Measurements from ENCODE around the gene PLCB4. TPM values are rescaled to one million over a fixed set of nuclear protein-coding genes. Genes with fewer than 3 reads are reported as not detected.
"Not testable (repeated sequence)": the region's sequence is repeated elsewhere in the genome, so short reads cannot be mapped to it uniquely, and the experiment has no call there.

Gene PLCB4
- total RNA-seq, 1 donor from 2014 or later: 30.5 TPM

DNA sequence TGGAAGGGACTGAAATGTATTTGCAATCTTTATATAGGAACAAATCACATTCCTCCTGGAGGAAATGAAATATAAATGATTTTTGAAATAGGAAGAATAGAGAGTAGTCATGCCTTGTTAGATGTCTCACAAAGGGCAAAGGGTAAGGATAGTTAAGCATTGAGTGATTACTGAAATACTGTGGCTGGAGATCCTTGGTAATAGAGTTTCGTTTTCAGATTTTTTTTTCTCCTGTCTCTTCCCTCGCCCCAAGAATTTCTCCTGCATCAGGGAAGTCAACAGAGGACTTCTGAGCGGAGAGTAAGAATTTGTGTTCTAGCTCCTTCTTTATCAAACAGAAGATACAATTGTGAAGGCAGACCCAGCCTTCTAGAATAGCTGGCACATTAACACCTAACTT, 79.4 kb downstream of the PLCB4 start:
- intact Hi-C loops (cut with micrococcal nuclease): no loop called here
- Histone ChIP-seq H3K36me3 (no peaks in the 10 kb centered on the region), H3K27ac (replicated peaks) (no peak overlapping the region), H3K27me3 (ENCODE audit: low read depth) (no peaks in the 10 kb centered on the region), H3K4me3 (no peak overlapping the region), H3K9me3 (replicated peaks) (peaks cover 13% of the 10 kb centered on the region), H3K4me1 (peaks cover 70% of the 10 kb centered on the region)
- DNase-seq: no peak
- TF ChIP-seq, protein P1, sequence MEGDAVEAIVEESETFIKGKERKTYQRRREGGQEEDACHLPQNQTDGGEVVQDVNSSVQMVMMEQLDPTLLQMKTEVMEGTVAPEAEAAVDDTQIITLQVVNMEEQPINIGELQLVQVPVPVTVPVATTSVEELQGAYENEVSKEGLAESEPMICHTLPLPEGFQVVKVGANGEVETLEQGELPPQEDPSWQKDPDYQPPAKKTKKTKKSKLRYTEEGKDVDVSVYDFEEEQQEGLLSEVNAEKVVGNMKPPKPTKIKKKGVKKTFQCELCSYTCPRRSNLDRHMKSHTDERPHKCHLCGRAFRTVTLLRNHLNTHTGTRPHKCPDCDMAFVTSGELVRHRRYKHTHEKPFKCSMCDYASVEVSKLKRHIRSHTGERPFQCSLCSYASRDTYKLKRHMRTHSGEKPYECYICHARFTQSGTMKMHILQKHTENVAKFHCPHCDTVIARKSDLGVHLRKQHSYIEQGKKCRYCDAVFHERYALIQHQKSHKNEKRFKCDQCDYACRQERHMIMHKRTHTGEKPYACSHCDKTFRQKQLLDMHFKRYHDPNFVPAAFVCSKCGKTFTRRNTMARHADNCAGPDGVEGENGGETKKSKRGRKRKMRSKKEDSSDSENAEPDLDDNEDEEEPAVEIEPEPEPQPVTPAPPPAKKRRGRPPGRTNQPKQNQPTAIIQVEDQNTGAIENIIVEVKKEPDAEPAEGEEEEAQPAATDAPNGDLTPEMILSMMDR (IDR thresholded peaks at IDR 0.05; ENCODE audit: borderline replicate concordance): no peak

DNA sequence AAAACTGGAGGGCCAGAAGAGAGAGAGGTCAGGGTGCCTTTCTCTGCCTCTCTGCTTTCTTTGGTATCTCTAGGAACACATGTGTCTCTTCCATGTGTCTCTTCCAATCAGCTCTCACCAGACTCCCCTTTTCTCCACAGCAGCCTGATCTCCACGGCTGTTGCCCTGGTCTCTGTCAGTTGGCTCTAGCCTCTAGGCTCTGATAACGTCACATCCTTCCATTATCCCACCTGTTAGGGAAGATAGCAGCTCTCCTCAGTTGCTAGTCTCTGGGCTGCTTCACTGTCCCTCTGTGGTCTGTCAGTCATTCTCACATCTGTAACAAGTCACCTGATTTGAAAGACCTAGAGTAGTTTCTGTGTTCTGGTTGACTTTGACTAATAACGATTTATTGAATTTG, 80.2 kb downstream of the PLCB4 start:
- intact Hi-C loops (cut with micrococcal nuclease): no loop called here
- Histone ChIP-seq H3K4me1 (peaks cover 62% of the 10 kb centered on the region), H3K27ac (replicated peaks) (no peak overlapping the region), H3K36me3 (no peaks in the 10 kb centered on the region), H3K9me3 (replicated peaks) (peaks cover 13% of the 10 kb centered on the region), H3K4me3 (no peak overlapping the region), H3K27me3 (ENCODE audit: low read depth) (no peaks in the 10 kb centered on the region)
- DNase-seq: no peak
- TF ChIP-seq, protein P1 (IDR thresholded peaks at IDR 0.05; ENCODE audit: borderline replicate concordance): no peak

DNA sequence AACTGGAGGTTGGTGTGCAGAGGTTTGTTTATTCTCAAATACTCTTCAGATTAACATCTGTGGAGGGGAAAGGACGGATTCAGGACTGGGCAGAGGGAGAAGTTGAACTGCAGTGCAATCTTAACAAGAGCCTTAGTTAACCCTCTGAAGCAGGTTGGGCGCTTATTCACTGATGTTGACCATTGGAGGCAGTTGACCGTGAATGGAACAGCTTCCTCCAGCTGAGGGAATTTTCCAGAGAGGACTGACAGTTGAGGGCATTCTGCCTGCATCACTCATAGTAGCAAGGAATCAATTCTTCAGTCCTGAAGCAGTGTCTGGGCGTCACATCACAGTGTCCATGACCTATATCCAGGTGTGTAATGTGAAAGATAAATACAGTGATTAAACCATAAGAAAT, 80.9 kb downstream of the PLCB4 start:
- H3K4me3 ChIP-seq: no peak overlapping the region
- peaks cover 13% of the 10 kb centered on the region for H3K9me3 ChIP-seq (replicated peaks)
- H3K27ac ChIP-seq (replicated peaks): no peak overlapping the region
- TF ChIP-seq, protein P1 (IDR thresholded peaks at IDR 0.05; ENCODE audit: borderline replicate concordance): no peak
- intact Hi-C loops (cut with micrococcal nuclease): no loop called here
- peaks cover 57% of the 10 kb centered on the region for H3K4me1 ChIP-seq
- no peaks in the 10 kb centered on the region for H3K27me3 ChIP-seq (ENCODE audit: low read depth)
- H3K36me3 ChIP-seq: no peaks in the 10 kb centered on the region
- DNase-seq: no peak

DNA sequence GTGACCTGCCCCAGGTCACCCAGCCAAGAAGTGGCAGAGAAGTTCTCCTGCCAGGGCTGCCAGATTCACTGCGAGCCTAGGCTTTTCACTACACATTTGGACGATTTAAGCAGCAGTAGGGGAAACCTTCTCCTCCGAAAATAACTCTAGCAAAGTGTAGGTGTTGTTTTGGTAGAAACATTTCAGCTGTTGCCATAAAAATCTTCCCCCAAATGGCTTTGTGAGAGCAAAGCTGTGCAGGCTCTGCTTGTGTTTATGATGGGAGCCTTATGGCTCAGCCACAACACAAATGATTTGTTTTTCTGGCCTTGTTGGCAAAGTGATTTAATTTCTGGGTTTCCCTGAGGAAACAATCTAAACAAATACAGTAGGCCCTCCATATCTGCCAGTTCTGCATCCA, 81.8 kb downstream of the PLCB4 start:
- intact Hi-C loops (cut with micrococcal nuclease): no loop called here
- Histone ChIP-seq H3K9me3 (replicated peaks) (peaks cover 13% of the 10 kb centered on the region), H3K4me1 (peaks cover 49% of the 10 kb centered on the region), H3K27ac (replicated peaks) (no peak overlapping the region), H3K27me3 (ENCODE audit: low read depth) (no peaks in the 10 kb centered on the region), H3K4me3 (no peak overlapping the region), H3K36me3 (no peaks in the 10 kb centered on the region)
- DNase-seq: no peak
- TF ChIP-seq, protein P1 (IDR thresholded peaks at IDR 0.05; ENCODE audit: borderline replicate concordance): no peak

DNA sequence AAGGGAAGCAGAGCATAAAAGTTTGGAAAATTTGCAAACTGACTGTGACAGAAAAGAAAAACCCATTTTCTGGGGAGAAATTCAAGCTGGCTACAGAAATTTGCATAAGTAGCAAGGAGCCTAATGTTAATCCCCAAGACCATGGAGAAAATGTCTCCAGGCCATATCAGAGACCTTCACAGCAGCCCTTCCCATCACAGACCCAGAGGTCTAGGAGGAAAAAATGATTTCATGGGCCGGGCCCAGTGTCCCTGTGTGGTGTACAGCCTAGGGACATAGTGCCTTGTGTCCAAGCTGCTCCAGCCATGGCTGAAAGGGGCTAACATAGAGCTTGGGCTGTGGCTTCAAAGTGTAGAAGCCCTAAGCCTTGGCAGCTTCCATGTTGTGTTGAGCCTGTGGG, 83.3 kb downstream of the PLCB4 start:
- DNase-seq; H3K4me3 ChIP-seq; H3K36me3 ChIP-seq; intact Hi-C loops (cut with micrococcal nuclease); H3K27me3 ChIP-seq (ENCODE audit: low read depth); H3K27ac ChIP-seq (replicated peaks): not testable (repeated sequence)
- Histone ChIP-seq H3K4me1 (peaks cover 44% of the 10 kb centered on the region), H3K9me3 (replicated peaks) (peaks cover 13% of the 10 kb centered on the region)

DNA sequence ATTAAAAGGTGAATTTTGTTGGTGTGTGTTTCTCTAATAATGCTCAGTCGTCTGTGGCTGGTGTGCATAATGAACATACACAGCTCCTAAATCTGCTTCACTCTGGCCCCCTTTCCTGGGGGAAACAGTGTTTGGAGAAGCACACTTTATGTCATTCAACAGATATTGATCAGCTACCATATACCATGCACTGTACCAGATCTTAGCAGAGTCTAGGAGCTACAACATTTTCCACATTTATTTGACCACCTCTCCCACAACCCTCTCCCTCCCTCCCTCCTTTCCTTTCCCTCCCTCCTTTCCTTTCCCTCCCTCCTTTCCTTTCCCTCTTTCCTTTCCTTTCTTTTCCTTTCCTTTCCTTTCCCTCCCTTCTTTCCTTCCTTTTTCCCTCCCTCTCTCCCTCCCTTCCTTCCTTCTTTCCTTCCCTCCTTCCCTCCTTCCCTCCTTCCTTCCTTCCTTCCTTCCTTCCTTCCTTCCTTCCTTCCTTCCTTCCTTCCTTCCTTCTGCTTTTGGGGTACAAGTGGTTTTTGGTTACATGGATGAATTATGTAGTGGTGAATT, 85.7 kb downstream of the PLCB4 start:
- Histone ChIP-seq H3K27ac (replicated peaks) (no peak overlapping the region), H3K4me1 (peaks cover 27% of the 10 kb centered on the region), H3K27me3 (ENCODE audit: low read depth) (no peaks in the 10 kb centered on the region), H3K36me3 (no peaks in the 10 kb centered on the region), H3K4me3 (no peak overlapping the region), H3K9me3 (replicated peaks) (peaks cover 13% of the 10 kb centered on the region)
- no peak for DNase-seq
- TF ChIP-seq, protein P1 (IDR thresholded peaks at IDR 0.05; ENCODE audit: borderline replicate concordance): no peak
- intact Hi-C loops (cut with micrococcal nuclease): no loop called here

Measured in left ventricle myocardium inferior (tissue), 1 donor.